Activated CD4-positive, alpha-beta T cell treated with anti-CD3 and anti-CD28 coated beads, Interleukin-2, amount 50 U/mL, for 48 hours (primary cell): ENCODE data around the gene TSFM.
A peak's percentile ranks its signal among the peaks of the same experiment; 100 is the strongest.
"Not testable (repeated sequence)": the region's sequence is repeated elsewhere in the genome, so short reads cannot be mapped to it uniquely, and the experiment has no call there.

ENCODE experiments used
- DNase-seq, 2 experiments: peaks; one replicate each; pipeline ENCODE4 v3.0.0-alpha.2; 2020

The TSFM gene

DNA sequence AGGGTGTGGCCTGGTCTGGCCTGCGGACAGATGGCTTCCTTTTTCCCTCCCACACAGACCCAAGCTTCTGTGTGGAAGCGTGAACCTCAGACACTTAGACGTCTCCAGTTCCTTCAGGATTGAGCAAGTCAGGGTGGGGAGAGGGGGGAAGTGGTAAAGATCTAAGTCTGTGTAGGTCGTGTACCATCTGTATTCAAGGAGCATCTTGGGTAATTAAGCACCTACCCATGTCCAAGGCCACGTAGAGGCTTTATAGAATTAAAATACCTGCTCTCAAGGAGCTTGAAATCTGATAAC lies 34.2 kb downstream of the TSFM start:
- no peak for DNase-seq

DNA sequence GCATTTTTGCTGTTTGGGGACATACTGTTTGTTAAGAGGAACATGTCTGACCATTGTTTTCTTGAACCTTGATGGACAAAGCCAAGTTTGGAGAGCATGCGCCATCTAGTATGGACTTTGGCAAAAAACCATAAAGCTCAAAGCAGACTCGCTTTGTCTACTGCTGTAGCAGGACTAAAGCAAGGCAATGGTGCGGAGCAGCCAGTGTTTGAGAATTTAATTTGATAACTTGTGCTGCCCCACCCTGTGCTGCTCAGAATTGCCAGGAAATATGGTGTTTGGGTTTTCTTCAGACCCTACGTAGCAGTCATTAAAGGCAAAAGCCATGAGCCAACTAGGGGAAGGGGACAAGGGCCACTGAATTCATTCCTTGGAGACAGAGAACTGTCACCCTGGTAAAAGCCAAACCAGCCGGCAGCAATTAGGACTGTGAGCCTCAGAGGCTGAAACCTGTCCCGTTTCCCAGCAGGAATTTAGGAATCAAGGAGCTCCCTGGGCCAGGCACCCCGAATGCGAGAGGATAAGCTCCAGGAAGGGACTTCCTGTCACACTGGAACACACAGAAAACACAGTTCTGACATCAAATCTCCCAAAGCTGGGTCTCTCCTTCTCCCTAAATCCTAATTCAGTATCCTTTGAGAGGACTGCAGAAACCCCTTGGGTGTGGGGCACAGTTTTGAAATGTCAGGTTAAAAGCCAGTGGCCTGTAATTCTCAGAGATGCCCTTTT lies 34.8 kb downstream of the TSFM start:
- no peak for DNase-seq

DNA sequence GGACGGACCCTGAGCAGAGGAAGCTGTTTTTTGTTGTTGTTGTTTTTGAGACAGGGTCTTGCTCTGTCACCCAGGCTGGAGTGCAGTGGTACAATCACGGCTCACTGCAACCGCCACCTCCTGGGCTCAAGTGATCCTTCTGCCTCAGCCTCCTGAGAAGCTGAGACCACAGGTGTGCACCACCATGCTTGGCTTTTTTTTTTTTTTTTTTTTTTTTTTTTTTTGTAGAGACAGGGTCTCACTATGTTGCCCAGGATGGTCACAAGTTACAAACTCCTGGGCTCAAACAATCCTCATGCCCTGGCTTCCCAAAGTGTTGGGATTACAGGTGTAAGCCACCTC lies 35.4 kb downstream of the TSFM start:
- not testable (repeated sequence) for DNase-seq

DNA sequence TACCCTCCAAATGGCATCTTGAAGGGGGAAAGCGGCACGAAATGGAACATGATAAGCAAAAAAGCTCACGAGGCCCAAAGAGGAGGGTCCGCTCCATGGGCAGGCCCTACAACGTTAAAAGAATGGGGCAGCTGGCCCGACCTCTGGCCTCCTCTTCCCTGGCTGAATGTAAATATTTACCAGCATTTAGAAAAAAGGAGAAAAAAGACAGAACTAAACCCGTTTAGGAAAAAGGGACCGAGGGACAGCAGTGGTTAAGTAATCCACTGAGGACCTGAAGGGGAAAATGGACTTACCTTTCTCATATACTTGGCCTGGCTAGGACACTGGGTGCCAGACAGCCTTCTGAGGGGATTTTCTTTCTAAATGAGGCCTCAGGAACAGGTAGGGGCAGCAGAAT lies 37.5 kb downstream of the TSFM start:
- not testable (repeated sequence) for DNase-seq

DNA sequence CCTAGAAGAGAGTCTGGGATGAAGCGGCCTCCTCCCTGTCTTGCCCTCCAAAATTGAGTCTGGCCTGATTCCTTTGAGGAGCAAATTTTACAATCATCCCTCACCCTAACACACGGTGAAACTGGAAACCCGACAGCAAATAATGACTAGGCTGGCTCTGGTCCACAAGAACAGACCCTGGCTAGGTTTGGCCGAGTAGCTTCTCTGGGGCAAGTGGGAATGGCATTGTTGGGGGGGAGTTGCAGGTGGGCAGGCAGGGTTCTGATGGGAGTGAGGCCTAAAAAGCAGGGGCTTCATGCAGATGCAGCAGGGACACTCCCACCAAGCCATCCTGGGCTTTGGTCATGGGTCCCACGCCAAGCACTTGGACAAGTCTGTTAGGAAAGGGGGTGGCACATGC lies 38.4 kb downstream of the TSFM start:
- DNase-seq = not testable (repeated sequence)

DNA sequence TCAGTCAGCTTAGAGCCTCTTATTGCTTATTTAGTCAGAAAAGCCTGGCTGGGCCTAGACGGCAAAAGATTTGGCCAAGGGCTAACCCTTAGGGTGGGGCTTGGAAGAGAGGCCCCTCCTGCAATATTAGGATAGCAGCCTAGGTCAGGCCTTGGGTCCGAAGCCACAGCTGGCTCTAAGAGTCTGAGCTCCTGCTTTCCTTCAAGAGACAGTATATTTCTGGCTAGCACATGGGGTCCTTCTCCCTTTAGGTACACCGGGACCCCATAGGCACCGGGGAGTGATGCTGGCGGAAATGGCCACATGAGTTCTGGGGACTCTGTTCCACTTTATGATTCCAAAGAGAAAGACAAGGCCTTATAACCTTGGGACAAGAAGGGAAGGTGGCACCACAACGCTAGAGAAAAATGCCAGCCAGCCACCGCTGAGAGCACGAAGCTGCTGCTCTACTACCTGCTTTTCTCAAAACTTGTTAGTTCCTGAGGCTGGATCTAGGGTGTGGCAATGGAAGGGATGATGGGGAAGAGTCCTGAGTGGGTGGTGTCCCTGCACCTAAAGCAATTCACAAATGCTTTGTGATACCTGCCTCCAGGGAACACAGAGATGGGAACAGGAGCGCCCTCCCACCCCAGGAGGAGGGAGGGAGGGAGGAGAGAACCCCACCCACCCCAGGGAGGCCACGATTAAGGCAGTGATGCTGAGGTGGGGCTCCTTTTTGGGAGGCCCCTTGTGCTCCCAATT lies 39.1 kb downstream of the TSFM start:
- DNase-seq = no peak

DNA sequence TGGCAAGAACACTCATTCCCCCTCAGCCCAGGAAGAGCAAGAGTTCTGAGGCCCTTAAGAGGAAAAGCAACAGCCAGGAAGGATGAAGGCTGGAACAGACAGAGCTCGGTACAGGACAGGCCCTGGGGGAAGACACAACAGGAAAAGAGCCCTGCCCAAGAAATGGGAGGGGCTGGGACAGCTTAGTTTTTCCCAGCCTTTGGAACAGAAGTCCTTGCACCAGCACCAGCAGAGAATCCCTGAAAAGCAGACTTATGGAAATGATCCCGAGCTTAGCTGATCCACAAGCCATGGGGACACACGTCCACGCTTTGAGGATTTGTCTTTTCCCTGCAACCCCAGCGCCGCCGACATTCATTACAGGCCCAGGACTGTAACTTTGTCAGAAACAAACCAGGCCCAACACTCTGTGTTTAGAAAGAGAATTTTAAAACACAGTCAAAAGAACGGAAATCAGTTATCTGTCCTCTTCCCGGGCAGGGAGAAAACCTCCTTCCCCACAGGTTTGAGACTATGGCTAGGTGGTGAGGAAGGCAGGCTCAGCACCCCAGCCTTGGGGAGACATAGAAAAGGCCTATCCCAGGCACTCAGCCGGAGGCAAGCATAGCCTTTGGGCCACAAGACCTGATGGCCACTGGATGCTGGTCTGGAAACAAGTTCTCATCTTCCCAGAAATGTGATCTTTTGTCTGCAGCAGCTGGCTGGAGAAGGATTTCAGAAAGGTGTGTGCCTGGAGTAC lies 40.0 kb downstream of the TSFM start:
- no peak for DNase-seq

DNA sequence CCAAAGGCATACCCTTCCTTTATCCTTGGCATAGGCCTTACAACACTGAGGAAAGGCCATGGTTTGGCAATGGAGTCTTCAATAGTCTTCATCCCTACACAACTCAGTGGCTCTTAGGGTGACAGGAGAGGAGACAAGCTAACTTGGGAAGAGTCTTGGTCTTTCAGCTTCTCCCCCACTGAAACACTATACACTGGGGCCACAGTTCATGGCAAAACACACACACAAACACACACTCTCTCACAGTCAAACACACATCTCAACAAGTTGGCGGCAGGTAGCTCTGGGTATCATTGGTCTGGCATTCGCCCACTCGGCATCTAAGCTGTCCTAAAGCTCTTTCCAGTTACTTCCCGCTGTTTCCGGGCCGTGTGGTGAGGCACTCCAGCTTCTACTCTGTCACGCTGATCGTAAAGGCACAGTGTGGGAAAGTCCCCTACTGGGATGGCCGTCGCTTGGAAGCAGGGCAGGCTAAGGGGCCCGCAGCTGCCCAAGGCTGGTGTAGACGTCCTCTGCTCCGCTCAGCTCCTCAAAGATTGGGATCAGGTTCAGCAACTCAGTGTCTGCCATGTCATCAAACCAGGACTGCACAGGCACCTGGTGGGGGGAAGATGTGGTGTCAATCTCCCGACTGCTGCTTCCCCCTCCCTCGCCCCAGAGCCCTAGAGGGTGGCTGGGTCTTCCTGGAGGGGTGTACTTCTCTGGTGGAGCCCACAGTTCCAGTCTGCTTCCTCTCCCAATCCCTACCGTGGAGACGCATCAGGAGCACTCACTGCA lies 40.7 kb downstream of the TSFM start:
- DNase-seq = no peak

DNA sequence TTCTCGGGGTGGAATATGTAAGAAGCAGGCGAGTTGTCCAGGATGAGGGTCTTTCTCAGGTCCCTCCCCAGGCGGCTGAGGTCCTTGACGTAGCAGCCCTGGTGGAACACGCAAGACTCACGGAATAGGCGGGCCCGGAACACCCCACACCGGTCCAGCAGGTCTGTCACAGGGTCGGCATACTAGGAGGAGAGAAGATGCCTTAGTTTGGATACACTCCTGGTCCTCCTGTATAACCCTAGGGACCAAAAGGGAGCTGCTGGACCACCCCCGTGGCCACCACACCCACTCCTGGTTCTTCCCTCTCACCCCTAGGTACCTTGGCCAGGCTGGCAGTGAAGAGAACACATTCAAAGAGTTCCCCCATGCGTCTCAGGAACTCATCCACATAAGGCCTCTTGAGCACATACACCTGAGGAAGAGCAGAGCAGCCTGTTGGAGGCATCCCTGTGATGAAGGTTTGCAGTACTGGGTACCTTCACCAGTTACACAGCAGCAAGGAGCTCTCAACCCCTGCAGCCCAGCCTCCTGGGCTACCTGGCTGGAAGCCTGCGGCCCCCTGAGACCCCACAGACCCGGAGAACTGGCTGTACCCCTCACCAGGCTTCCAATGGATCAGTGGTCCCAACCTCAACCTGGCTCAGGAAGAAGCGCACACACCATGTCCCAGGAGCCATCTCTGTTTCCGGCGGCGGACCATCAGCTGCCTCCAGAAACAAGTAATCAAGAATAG lies 41.5 kb downstream of the TSFM start:
- no peak for DNase-seq

DNA sequence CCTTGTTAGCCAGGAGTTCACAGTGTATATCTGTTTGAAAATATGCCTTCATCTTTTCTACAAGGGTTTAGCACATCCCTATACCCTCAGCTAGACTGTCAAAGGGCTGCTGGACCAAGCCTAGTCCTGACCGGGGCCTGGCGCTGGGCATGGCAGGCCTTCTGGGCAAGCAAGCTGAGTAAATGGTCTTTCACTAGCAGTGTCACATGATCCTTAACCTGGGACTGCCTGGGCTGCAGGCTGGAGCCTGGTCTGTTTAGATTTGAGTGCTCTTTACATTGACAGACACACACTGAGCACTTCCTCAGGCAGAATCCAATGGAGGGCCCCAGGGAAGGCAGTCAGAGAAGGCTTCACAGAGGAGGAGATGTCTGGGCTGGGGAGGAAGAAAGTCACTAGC lies 42.9 kb downstream of the TSFM start:
- no peak for DNase-seq

DNA sequence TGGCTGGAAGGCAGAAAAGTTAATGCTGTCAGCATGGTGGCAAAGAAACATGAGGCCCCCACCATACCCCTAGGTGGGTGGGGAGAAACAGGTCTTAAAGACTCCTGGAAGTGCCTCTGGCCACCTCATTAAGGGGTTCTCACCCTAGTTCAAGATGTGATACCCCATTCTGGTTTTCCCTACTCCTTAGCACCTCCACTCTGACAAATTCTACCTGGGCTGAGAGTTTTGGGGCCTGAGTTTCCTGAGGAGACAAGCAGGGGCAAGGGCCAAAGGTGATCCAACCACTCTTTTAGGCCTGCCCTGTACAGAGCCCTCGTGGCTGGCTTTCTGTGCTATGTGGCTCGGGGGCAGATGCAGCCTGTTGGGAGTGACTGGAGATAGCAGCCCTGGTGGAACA lies 43.8 kb downstream of the TSFM start:
- DNase-seq = no peak

DNA sequence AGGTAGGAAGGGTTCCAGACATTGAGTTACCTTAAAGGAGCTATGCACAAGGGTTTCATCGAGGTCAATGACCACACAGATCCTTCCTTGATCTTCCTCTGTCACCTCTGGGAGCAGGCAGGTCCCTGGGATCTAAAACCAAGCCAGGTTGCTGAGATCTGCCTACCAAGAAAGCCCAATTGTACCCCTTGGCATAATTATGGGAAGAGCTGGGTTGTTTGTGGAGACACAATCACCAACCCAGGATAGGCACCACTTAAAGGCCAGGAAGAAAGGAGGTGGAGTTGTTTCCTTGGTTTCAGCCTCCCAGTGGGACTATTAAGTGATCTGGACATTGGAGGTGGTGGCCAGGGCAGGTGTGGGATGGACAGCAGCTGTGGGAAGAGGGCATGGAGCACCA lies 44.4 kb downstream of the TSFM start:
- DNase-seq = no peak

DNA sequence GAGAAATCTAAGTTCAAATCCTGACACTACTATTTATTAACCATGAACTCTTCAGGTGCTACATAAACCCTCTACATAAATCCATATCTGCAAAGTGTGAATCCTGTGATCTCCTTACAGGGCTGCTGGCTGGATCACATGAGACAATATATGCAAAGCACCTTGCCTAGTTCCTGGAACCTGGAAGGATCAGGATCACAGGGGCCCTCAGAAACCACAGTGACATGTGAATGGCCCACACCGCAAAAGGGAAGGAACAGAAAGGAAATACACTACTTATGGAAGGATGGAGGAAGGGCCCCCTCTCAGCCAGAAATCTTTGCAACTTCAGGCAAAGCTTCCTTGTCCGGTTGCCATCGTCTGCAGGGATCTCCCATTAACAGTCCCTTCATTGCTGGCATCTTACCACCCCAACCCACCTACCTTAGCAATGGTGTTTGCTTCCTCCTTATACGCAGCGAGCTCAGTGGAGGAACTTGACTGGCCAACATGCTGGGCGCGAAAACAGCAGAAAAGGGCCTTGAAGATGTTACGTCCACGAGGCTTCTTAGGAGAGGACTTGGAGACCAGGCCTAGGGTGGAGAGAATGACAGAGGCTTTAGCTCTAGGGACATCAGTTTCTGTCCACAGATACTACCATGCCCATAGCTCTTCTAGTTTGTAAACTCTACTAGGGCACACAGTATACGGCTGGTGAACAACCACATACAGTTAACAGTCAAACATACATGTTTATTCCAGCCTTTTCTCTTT lies 46.6 kb downstream of the TSFM start:
- no peak for DNase-seq

DNA sequence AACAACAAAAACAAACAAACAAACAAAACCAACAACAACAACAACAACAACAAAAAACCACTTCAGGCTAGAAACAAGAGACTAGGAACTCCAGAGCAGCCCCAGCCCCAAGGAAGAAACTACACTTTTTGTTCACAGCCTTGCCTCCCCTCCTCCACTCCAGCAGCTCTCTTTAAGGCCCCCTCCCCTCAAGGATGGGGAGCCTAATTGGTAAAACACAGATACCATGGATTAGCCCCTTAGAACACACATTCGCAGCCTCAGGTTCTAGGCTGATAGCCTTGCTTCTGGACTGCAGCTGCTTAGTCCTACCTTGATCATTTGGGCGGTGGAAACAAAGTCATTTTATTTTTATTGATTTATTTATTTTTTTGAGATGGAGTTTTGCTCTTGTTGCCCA lies 47.8 kb downstream of the TSFM start:
- DNase-seq = no peak

DNA sequence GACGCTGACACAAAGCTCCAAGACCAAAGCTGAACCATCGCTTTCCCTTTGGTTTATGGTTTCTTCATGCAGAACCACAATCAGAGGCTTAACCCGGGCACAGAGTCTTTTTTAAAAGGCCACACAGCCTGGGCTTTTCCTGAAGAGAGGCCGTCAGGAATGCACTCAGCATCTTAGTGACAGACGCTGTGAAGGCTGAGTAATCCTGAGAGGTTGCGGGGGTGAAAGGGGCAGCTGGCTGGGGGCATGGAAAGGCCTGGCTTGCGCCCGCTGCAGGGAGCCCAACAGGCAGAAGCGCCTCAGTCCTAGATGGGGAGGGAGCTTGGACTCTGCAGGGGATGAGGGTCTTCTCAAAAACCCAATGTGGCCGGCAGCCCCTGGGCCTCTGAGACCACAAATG lies 50.4 kb downstream of the TSFM start:
- DNase-seq = no peak

DNA sequence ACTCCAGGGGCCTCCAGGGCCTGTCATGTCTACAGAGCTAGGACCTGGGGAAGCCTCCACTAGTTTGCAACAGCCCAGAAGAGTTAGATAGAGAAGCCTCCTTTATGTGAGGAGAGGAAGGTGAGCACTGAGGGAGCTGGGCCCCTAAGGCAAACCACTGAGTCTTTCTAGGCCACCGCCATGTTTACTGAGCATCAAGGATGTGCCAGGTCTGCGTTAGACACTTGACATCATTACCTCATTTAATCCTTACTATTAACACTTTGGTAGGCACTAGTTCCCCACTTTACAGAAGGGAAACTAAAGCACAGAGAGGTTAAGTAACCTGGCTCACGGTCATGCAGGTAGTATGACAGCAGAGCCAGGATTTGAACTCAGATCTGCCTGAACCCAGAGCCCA lies 51.1 kb downstream of the TSFM start:
- no peak for DNase-seq

DNA sequence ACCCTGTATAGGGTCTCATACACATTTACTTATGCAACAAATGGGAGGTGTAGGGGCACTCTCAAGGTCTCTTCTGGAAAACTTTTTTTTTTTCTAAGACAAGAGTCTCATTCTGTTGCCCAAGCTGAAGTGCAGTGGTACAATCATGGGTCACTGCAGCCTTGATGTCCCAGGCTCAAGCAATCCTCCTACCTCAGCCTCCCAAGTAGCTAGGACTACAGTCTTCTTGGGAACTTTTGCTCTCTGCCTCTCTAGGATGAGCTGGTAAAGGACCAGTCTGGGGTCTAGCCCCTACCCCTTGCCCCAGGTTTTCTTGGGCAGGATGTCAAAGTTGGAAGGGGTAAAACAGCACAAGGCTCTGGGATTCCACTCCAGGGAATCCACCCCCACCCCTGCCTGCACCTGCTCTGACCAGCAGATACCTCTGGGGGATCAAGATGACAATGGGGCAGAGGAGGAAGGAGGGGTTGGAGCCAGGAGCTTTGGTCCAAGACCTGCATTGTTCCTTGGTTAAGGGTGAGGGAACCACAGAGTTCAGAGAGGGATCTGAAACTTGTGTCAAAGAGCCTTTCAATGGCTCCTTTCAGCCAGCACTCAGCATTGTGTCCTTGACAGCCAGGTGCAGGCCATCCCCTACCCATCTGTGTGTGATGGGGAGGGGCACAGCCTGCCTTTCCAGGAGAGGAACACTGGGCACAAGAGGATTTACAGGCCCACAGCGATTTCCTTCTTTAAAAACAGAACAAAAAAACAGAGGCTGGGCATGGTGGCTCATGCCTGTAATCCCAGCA lies 51.7 kb downstream of the TSFM start:
- DNase-seq = no peak

DNA sequence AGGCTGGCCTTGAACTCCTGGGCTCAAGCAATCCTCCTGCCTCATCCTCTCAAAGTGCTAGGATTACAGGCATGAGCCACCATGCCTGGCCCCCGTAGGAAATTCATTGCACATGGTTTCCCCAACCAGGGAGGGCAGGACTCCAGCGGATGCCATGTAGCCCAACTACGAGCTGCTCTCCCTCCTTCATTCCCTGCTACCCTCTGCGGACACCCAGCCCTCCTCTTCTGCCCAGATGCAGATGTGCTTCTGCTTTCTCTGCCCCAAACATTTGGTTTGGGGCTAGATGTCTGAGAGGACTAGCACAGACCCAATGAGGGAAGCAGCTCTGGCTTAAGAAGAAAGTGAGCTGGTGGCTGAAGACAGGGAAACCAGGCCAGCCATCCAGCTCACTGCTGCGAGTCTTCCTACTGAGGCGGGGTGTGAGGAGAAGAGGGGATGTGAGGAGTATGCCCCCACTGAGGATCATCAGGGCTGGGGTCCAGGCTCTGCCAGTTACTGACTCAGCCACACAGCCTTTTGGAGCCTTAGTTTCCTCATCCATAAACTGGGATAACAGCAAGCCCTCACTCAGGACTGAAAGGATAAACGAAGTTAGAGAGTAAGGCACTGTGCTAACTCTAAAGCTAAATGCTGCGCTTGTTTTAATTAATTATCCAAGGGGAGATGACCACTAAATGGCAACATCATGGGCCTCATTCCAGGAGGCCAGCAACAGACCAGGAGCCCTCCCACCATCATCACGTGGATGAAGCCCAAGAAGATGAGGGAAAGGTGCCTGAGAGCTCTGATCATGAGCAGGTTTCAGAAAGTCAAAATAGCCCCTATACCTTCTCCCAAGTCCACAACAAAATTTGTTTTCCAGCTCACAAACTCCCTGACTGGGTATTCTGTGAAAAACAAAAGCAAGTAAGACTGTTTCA lies 53.0 kb downstream of the TSFM start:
- no peak for DNase-seq

DNA sequence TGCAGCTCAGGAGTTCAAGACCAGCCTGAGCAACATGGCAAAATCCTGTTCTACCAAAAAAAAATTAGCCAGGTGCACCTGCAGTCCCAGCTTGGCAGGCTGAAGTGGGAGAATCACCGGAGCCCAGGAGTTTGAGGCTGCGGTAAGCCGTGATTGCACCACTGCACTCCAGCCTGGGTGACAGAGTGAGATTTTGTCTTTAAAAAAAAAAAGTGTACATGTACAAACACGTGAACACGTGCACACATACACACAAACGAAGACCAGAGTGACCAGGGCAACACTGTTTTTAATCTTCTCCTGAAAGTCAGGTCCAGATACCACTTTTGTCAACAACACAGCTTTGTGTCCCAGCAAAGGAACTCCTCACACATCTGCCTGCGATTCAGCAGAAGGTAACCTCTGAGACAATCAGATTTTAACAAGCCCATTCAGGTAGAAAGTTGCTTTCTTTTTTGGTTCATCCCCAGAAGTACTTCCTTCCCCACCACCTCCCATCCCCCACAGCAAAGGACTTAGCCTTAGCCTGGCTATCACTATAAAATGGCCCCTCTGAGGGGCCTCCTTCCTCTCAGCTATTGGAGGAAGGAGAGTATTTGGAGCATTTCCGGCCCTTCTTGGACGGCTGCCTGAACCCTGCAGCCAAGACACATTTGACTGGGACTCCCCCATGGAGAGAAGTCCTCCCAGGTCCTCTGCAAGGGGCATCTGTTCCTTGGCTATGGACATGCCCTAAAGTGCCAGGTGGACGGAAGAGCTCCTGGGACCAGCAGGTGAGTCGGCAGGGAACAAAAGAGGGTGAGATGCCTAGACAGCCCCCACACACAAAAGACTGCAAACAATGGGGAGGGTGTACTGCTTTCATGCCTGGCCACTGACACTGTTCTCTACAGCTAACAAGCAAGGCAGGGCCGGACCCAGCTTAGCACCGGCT lies 54.1 kb downstream of the TSFM start:
- peak; percentile 38 to 48 for DNase-seq
